Loucy (cell line): ENCODE results near the gene NEK5.

Source experiments
- H2AFZ ChIP-seq: fragments of 200-600 bp; sonication (generic); 2 replicates; pipeline ENCODE4 v1.6.0; 2016; ENCODE audit warnings: antibody characterized with exemption, mild to moderate bottlenecking, low read length, moderate library complexity
- H3F3A ChIP-seq: fragments of 200-600 bp; 2 replicates; pipeline ENCODE4 v1.6.0; 2016; ENCODE audit warnings: antibody characterized with exemption, low read depth, mild to moderate bottlenecking
- H3K27me3 ChIP-seq: fragments of 200-600 bp; sonication (generic); 2 replicates; pipeline ENCODE4 v1.6.1; 2014; ENCODE audit warnings: low read length, mild to moderate bottlenecking; ENCODE audit not compliant: insufficient read depth, poor library complexity, severe bottlenecking
- H3K36me3 ChIP-seq: fragments of 200-600 bp; sonication (generic); 2 replicates; pipeline ENCODE4 v1.6.1; 2016; ENCODE audit warnings: low read length; ENCODE audit not compliant: insufficient read depth
- H3K4me1 ChIP-seq: fragments of 200-600 bp; sonication (generic); 2 replicates; pipeline ENCODE4 v1.5.1; 2014; ENCODE audit warnings: low read length, mild to moderate bottlenecking; ENCODE audit not compliant: insufficient read depth, poor library complexity, severe bottlenecking
- H3K4me2 ChIP-seq: fragments of 200-600 bp; sonication (generic); 2 replicates; pipeline ENCODE4 v1.6.0; 2014; ENCODE audit warnings: antibody characterized with exemption, low read length, low read depth, mild to moderate bottlenecking; ENCODE audit not compliant: poor library complexity, severe bottlenecking
- H3K4me3 ChIP-seq: fragments of 200-600 bp; sonication (generic); 2 replicates; pipeline ENCODE4 v1.5.1; 2014; ENCODE audit warnings: low read length, mild to moderate bottlenecking, mixed read lengths; ENCODE audit not compliant: poor library complexity, severe bottlenecking
- H3K79me2 ChIP-seq: fragments of 200-600 bp; sonication (generic); 2 replicates; pipeline ENCODE4 v1.6.1; 2014; ENCODE audit warnings: low read length; ENCODE audit not compliant: insufficient read depth
- H3K9ac ChIP-seq: fragments of 200-600 bp; sonication (generic); 2 replicates; pipeline ENCODE4 v1.6.0; 2014; ENCODE audit warnings: mild to moderate bottlenecking, low read depth, low read length, moderate library complexity; ENCODE audit not compliant: poor library complexity, severe bottlenecking
- H3K9me2 ChIP-seq: fragments of 200-600 bp; sonication (generic); replicated peaks from 2 replicates; pipeline ENCODE4 v1.6.1; 2016; ENCODE audit warnings: low read depth, low read length, mixed read lengths
- H3K9me3 ChIP-seq: fragments of 200-600 bp; sonication (generic); 2 replicates; pipeline ENCODE4 v1.6.1; 2014; ENCODE audit warnings: mild to moderate bottlenecking, antibody characterized with exemption, low read length, low read depth; ENCODE audit not compliant: insufficient read depth
- H4K20me1 ChIP-seq: fragments of 200-600 bp; sonication (generic); 2 replicates; pipeline ENCODE4 v1.6.0; 2014; ENCODE audit warnings: antibody characterized with exemption, low read length, mild to moderate bottlenecking; ENCODE audit not compliant: insufficient read depth, poor library complexity, severe bottlenecking
- EZH2phosphoT487 ChIP-seq: fragments of 200-600 bp; IDR thresholded peaks from 2 replicates; pipeline ENCODE4 v1.6.1; 2018; ENCODE audit warnings: antibody characterized with exemption, mild to moderate bottlenecking, moderate library complexity, borderline replicate concordance
- TF ChIP-seq, protein P1 (sequence below): fragments of 200-600 bp; sonication (generic); conservative IDR thresholded peaks from 2 replicates; pipeline ENCODE4 v1.5.1; 2014; ENCODE audit warnings: mild to moderate bottlenecking, antibody characterized with exemption, low read length

The NEK5 gene

GRCh38 chr13:52002361-52002760 lies 126.5 kb downstream of the NEK5 start:
- Histone ChIP-seq H3K9me2 (no peaks in the 10 kb centered on the region), H3F3A (no peaks in the 10 kb centered on the region), H3K79me2 (no peaks in the 10 kb centered on the region), H3K4me2 (no peak overlapping the region), H3K36me3 (no peaks in the 10 kb centered on the region), H2AFZ (no peak overlapping the region), H3K4me1 (no peaks in the 10 kb centered on the region), H3K4me3 (no peak overlapping the region), H3K9ac (no peak overlapping the region), H3K27me3 (no peaks in the 10 kb centered on the region), H3K9me3 (no peaks in the 10 kb centered on the region), H4K20me1 (no peaks in the 10 kb centered on the region)
- TF ChIP-seq, protein P1, sequence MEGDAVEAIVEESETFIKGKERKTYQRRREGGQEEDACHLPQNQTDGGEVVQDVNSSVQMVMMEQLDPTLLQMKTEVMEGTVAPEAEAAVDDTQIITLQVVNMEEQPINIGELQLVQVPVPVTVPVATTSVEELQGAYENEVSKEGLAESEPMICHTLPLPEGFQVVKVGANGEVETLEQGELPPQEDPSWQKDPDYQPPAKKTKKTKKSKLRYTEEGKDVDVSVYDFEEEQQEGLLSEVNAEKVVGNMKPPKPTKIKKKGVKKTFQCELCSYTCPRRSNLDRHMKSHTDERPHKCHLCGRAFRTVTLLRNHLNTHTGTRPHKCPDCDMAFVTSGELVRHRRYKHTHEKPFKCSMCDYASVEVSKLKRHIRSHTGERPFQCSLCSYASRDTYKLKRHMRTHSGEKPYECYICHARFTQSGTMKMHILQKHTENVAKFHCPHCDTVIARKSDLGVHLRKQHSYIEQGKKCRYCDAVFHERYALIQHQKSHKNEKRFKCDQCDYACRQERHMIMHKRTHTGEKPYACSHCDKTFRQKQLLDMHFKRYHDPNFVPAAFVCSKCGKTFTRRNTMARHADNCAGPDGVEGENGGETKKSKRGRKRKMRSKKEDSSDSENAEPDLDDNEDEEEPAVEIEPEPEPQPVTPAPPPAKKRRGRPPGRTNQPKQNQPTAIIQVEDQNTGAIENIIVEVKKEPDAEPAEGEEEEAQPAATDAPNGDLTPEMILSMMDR: no peak
- no peak for TF ChIP-seq EZH2phosphoT487

- H3K4me2 ChIP-seq: no peak overlapping the region
Measured at GRCh38 chr13:52001120-52001731, 127.6 kb downstream of the NEK5 start.

DNA sequence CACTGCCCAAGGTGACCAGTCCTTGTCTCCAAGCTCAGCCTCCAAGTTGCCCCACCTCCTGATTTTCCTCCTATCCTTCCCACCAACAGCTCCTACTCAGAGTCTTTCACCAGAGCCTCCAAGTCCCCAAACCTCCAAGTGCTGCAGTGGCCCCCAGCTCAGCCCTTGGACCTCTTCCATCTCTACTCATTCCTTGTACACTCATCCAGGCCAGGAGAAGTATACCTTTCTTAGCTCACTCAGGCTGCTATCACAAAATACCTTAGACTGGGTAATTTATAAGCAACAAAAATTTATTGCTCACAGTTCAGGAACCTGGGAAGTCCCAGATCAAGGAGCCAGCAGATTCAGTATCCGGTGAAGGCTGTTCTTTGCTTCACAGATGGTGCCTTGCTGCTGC lies 129.0 kb downstream of the NEK5 start:
- Histone ChIP-seq H3K4me1 (no peaks in the 10 kb centered on the region), H3K4me3 (no peak overlapping the region), H3K79me2 (no peaks in the 10 kb centered on the region), H3K9me2 (no peaks in the 10 kb centered on the region), H3K36me3 (no peaks in the 10 kb centered on the region), H2AFZ (no peak overlapping the region), H3K9ac (no peak overlapping the region), H3K4me2 (no peak overlapping the region), H3F3A (no peaks in the 10 kb centered on the region), H3K9me3 (no peaks in the 10 kb centered on the region), H3K27me3 (no peaks in the 10 kb centered on the region), H4K20me1 (no peaks in the 10 kb centered on the region)
- no peak for TF ChIP-seq EZH2phosphoT487
- TF ChIP-seq, protein P1: no peak

More at GRCh38 chr13:52001120-52001731, 127.6 kb downstream of the NEK5 start:
- Histone ChIP-seq H3K9me3 (no peaks in the 10 kb centered on the region), H3K4me1 (no peaks in the 10 kb centered on the region), H4K20me1 (no peaks in the 10 kb centered on the region), H3K27me3 (no peaks in the 10 kb centered on the region), H3K9ac (no peak overlapping the region), H3K4me3 (no peak overlapping the region), H3K79me2 (no peaks in the 10 kb centered on the region), H3K9me2 (no peaks in the 10 kb centered on the region), H3K36me3 (no peaks in the 10 kb centered on the region), H3F3A (no peaks in the 10 kb centered on the region), H2AFZ (no peak overlapping the region)
- TF ChIP-seq, protein P1: peak; percentile 78
- TF ChIP-seq EZH2phosphoT487: no peak
